ENCODE results near the gene ADAMTSL4. TPM values are rescaled to one million over a fixed set of nuclear protein-coding genes. Genes with fewer than 3 reads are reported as not detected.

Gene ADAMTSL4
- total and polyA plus RNA-seq, 4 donors, result 23.2 to 104 (median 48.0) TPM

GRCh38 chr1:150521196-150521968 lies 27.8 kb upstream of the ADAMTSL4 start:
- Histone ChIP-seq H3K4me1 (ENCODE audit: control insufficient read depth in 5 of 5, insufficient read depth in 5 of 5, low read length in 5 of 5) (peaks cover 0 to 5% (median 0%) of the 10 kb centered on the region in 5 donors), H3K36me3 (ENCODE audit: control insufficient read depth in 4 of 4, insufficient read depth in 4 of 4, low read length in 4 of 4) (no peaks in the 10 kb centered on the region), H3K27me3 (ENCODE audit: control insufficient read depth in 3 of 3, insufficient read depth in 3 of 3, low read length in 2 of 3) (no peaks in the 10 kb centered on the region), H3K4me3 (no peak overlapping the region), H3K9ac (ENCODE audit: insufficient read depth in 1 of 2, low read length in 2 of 2) (no peak overlapping the region), H3K9me3 (ENCODE audit: control insufficient read depth in 4 of 4, insufficient read depth in 3 of 4, low read length in 3 of 4) (no peaks in the 10 kb centered on the region), H3K27ac (ENCODE audit: low read depth in 1 of 2, low read length in 1 of 2) (no peak overlapping the region)
- 81 to 89% methylated on average over 1 of the region's 1 CpG for WGBS, 2 donors
- DNase-seq (no peak), ATAC-seq (ENCODE audit: insufficient read depth, low FRiP score) (no peak)
- no peak for TF ChIP-seq CTCF (IDR thresholded peaks at IDR 0.05; ENCODE audit: control extremely low read depth, extremely low read depth)

DNA sequence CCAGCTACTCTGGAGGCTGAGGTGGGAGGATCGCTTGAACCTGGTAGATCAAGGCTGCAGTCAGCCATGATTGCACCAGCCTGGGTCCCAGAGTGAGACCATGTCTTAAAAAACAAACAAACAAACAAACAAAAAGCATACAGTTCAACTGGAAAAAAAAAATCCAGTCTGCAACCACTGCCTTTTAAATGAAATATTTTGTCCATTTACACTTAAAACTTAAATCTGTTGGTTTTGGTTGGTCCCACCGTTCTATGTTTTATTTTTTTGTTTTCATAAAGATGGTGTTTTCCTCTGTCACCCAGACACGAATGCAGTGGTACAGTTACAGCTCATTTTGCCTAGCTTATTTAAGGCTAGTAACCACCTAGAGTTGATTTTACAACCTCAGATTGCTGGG lies 23.9 kb upstream of the ADAMTSL4 start:
- H3K27me3 ChIP-seq (ENCODE audit: control insufficient read depth in 3 of 3, insufficient read depth in 3 of 3, low read length in 2 of 3), result no peaks in the 10 kb centered on the region
- no peak overlapping the region for H3K4me3 ChIP-seq
- H3K4me1 ChIP-seq (ENCODE audit: control insufficient read depth in 5 of 5, insufficient read depth in 5 of 5, low read length in 5 of 5), result peaks cover 0 to 8% (median 4%) of the 10 kb centered on the region in 5 donors
- no peak overlapping the region for H3K27ac ChIP-seq (ENCODE audit: low read depth in 1 of 2, low read length in 1 of 2)
- 89 to 96% methylated on average over 3 of the region's 3 CpGs for WGBS, 2 donors
- no peak for TF ChIP-seq CTCF (IDR thresholded peaks at IDR 0.05; ENCODE audit: control extremely low read depth, extremely low read depth)
- no peak overlapping the region for H3K9ac ChIP-seq (ENCODE audit: insufficient read depth in 1 of 2, low read length in 2 of 2)
- ATAC-seq (ENCODE audit: insufficient read depth, low FRiP score) (no peak), DNase-seq (no peak)
- H3K9me3 ChIP-seq (ENCODE audit: control insufficient read depth in 4 of 4, insufficient read depth in 3 of 4, low read length in 3 of 4), result no peaks in the 10 kb centered on the region
- no peaks in the 10 kb centered on the region for H3K36me3 ChIP-seq (ENCODE audit: control insufficient read depth in 4 of 4, insufficient read depth in 4 of 4, low read length in 4 of 4)

- Histone ChIP-seq H3K4me3 (no peak overlapping the region), H3K36me3 (ENCODE audit: control insufficient read depth in 4 of 4, insufficient read depth in 4 of 4, low read length in 4 of 4) (no peaks in the 10 kb centered on the region), H3K9me3 (ENCODE audit: control insufficient read depth in 4 of 4, insufficient read depth in 3 of 4, low read length in 3 of 4) (no peaks in the 10 kb centered on the region), H3K27me3 (ENCODE audit: control insufficient read depth in 3 of 3, insufficient read depth in 3 of 3, low read length in 2 of 3) (no peaks in the 10 kb centered on the region), H3K9ac (ENCODE audit: insufficient read depth in 1 of 2, low read length in 2 of 2) (no peak overlapping the region), H3K4me1 (ENCODE audit: control insufficient read depth in 5 of 5, insufficient read depth in 5 of 5, low read length in 5 of 5) (peaks cover 0 to 8% (median 4%) of the 10 kb centered on the region in 5 donors), H3K27ac (ENCODE audit: low read depth in 1 of 2, low read length in 1 of 2) (no peak overlapping the region)
- 95 to 100% methylated on average over 1 of the region's 1 CpG for WGBS, 2 donors
- ATAC-seq (ENCODE audit: insufficient read depth, low FRiP score), result no peak
- TF ChIP-seq CTCF (IDR thresholded peaks at IDR 0.05; ENCODE audit: control extremely low read depth, extremely low read depth), result no peak
- no peak for DNase-seq
Observed at GRCh38 chr1:150528196-150528595, 21.0 kb upstream of the ADAMTSL4 start.
